GM12864 (cell line): ENCODE data around the gene TEAD1.
"Not testable (repeated sequence)": the region's sequence is repeated elsewhere in the genome, so short reads cannot be mapped to it uniquely, and the experiment has no call there.

Experiments
- DNase-seq: peaks from one replicate; pipeline ENCODE4 v3.0.0-alpha.2; 2011; ENCODE audit warnings: low read depth
- H3K4me3 ChIP-seq: 2 replicates; pipeline ENCODE4 v1.5.1; 2011; ENCODE audit warnings: mild to moderate bottlenecking, low read depth, low read length, control low read depth
- TF ChIP-seq, protein P1 (sequence below): IDR thresholded peaks from 2 replicates; pipeline ENCODE4 v1.5.1; 2011; ENCODE audit warnings: low read depth, mild to moderate bottlenecking, moderate library complexity, low read length, control low read depth, inconsistent platforms; ENCODE audit errors: missing control alignments

The TEAD1 gene

DNA sequence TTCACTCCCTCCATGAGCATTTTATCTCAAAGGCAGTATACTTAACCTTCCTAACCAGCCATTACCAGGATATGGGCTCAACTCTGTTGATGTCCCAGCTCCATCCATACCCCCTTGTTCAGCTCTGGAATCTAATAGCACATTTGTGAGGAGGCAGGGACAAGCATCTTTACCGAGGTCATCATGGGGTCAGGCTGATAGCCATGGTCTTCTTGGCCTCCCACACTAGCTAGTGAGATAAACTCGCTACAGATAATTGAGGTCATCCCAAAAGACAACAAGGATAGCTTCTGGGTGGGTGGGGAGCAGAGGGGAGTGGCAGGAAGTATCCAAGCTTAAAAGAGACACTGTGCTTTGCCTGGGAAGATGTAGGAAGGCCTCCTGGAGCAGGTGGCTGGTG is 193.3 kb downstream of the TEAD1 start:
- TF ChIP-seq, protein P1, sequence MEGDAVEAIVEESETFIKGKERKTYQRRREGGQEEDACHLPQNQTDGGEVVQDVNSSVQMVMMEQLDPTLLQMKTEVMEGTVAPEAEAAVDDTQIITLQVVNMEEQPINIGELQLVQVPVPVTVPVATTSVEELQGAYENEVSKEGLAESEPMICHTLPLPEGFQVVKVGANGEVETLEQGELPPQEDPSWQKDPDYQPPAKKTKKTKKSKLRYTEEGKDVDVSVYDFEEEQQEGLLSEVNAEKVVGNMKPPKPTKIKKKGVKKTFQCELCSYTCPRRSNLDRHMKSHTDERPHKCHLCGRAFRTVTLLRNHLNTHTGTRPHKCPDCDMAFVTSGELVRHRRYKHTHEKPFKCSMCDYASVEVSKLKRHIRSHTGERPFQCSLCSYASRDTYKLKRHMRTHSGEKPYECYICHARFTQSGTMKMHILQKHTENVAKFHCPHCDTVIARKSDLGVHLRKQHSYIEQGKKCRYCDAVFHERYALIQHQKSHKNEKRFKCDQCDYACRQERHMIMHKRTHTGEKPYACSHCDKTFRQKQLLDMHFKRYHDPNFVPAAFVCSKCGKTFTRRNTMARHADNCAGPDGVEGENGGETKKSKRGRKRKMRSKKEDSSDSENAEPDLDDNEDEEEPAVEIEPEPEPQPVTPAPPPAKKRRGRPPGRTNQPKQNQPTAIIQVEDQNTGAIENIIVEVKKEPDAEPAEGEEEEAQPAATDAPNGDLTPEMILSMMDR = no peak
- H3K4me3 ChIP-seq = no peak overlapping the region
- no peak for DNase-seq

DNA sequence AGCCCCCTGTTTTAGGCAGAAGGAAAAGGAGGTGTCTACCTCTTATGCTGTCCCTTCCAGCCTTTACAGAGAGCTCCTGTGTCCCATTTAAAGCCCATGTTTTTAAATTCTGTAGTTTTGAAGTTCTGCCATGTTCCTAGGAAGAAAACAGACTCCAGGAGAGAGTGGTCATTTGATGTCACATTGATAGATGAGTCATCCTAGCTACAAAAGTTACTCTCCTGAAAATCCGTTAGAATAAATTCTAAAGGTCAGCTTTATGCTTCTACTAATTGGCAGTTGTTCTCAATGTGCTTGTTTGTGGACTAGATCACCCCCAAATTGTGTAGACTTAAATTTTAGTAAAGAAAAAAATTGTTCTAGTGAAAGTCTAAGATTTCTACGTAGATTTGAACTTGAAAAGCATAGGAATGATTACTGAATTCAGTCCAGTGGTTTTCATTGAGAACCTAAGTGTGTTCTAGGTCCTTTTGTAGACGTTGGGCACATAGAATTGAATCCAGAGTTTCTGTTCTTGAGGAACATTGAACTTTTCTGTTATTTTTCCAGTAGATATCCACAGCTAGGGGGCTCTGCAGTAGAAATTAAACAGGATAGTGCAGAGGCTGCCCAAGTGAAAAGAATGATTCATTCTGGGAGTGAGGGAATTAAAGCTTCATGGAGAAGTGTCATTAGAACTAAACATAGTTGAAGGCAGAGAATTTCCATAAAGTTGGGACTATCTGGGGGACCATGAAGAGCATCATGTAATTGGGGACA is 194.3 kb downstream of the TEAD1 start:
- no peak overlapping the region for H3K4me3 ChIP-seq
- TF ChIP-seq, protein P1 = no peak
- no peak for DNase-seq

DNA sequence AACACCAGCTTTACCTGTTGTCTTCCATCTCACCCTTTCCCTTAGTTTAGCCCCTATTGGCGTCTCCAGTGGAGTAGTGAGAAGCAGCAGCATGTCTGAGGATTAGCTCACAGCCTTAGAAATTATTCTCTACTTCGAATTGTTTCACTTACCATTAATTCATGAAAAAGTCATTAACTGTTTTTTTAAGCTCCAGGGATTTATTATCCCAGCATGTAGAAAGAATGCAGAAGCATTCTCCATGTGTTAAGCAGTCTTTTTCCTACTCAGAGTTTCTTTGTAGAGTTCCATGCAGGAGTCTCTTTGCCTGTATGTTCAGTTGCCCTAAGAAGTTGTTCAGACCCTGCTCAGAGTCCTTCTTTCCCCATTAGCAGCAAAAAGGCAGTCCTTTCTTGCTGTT is 197.0 kb downstream of the TEAD1 start:
- no peak overlapping the region for H3K4me3 ChIP-seq
- DNase-seq = no peak
- TF ChIP-seq, protein P1 = no peak

- H3K4me3 ChIP-seq = no peak overlapping the region
- TF ChIP-seq, protein P1 = no peak
- no peak for DNase-seq
These were observed 197.6 kb downstream of the TEAD1 start for GRCh38 chr11:12871788-12872321.

DNA sequence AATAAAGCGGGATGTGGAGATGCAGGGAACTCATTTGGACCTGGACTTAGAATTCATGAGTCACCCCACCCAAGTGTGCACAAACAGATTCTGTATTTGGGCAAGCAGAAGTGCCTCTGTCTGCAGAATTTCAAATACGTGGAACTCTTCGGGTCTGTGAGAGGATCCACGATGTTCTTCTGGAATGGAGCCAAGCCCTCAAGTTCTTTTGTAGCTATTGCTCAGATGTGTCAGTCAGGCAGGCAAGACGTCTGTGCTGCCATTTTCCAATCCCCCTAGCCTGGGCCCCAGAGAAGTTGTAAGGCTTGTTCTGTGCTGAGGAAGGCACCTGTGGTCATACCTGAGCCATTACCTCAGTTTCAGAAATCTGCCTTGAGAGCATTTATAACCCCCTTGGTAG is 202.1 kb downstream of the TEAD1 start:
- no peak for DNase-seq
- TF ChIP-seq, protein P1 = no peak
- no peak overlapping the region for H3K4me3 ChIP-seq

DNA sequence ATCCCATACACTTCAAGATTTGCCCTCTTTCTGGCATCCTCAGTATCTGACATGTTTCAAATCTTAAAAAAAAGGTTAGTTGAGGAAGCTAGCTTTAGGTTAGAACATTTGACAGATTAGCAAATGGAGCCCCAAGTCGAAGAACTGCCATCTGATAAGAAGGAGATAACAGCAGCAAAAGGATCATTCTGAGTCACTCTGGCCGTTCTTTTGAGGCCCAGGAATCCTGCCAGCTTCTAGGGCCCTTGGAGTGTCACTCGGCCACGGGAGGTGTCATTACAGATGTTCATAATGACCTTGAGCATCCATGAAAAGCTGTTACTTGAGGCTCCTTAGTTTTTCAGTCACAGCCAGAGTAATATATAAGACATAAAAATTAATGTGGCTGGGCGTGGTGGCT is 202.8 kb downstream of the TEAD1 start:
- no peak for DNase-seq
- TF ChIP-seq, protein P1 = no peak
- H3K4me3 ChIP-seq = no peak overlapping the region

DNA sequence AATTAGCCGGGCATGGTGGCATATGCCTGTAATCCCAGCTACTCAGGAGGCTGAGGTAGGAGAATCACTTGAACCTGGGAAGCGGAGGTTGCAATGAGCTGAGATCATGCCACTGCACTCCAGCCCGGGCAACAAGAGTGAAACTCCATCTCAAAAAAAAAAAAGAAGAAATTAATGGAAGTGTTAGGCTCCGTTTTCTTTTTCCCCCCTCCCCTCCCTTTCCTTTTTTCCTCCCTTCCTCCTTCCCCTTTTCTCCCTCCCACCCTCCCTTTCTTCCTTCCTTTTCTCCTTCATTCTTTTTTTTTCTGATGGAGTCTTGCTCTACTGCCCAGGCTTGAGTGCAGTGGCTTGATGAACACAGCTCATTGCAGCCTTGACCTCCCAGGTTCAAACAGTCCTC is 203.3 kb downstream of the TEAD1 start:
- H3K4me3 ChIP-seq, DNase-seq: not testable (repeated sequence)
